Calu3 (cell line): ENCODE measurements around the gene USH2A. TPM values are rescaled to one million over a fixed set of nuclear protein-coding genes. Genes with fewer than 3 reads are reported as not detected.

Experiments
- BruUV-seq: library from RNA; stranded (reverse); fragments of 400-500 nt; replicated peaks from 2 replicates; lab custom pipeline; 2021; lab: Mats Ljungman, UMichigan
- CTCF ChIA-PET: fragments of 300-600 bp; sonication (Branson Sonifier 250); formaldehyde crosslinking; loops from one replicate; lab custom pipeline; 2022; ENCODE audit warnings: antibody characterized with exemption; lab: Charles Lee
- DNase-seq: peaks from one replicate; pipeline ENCODE4 v3.0.0; 2022
- H3K27ac Mint-ChIP-seq: one replicate; pipeline ENCODE4 v1.8.0; 2022; ENCODE audit warnings: mixed read lengths; ENCODE audit not compliant: unreplicated experiment
- H3K27me3 Mint-ChIP-seq: one replicate; pipeline ENCODE4 v1.8.0; 2022; ENCODE audit warnings: mixed read lengths; ENCODE audit not compliant: unreplicated experiment
- H3K36me3 Mint-ChIP-seq: one replicate; pipeline ENCODE4 v1.8.0; 2022; ENCODE audit warnings: mild to moderate bottlenecking, moderate library complexity, mixed read lengths; ENCODE audit not compliant: insufficient read depth, unreplicated experiment
- H3K4me1 Mint-ChIP-seq: one replicate; pipeline ENCODE4 v1.8.0; 2022; ENCODE audit warnings: mild to moderate bottlenecking, low read depth, mixed read lengths; ENCODE audit not compliant: unreplicated experiment
- H3K4me3 Mint-ChIP-seq: one replicate; pipeline ENCODE4 v1.8.0; 2022; ENCODE audit warnings: mild to moderate bottlenecking, low read depth, moderate library complexity, mixed read lengths; ENCODE audit not compliant: unreplicated experiment
- H3K9me3 Mint-ChIP-seq: one replicate; pipeline ENCODE4 v1.8.0; 2022; ENCODE audit warnings: low read depth, mixed read lengths; ENCODE audit not compliant: unreplicated experiment
- intact Hi-C: fragments of 100-400 bp; cut with micrococcal nuclease; formaldehyde crosslinking; loops from one replicate; pipeline ENCODE4 v1.10.0; 2022; ENCODE audit not compliant: unreplicated experiment
- total RNA-seq: library from RNA; stranded (reverse); gene quantifications from 2 replicates; pipeline ENCODE4 v1.2.3, GENCODE V29; 2022
- TF ChIP-seq, protein P1 (sequence below): fragments of 200-600 bp; IDR thresholded peaks from one replicate; pipeline ENCODE4 v1.8.0; 2022; ENCODE audit warnings: antibody characterized with exemption; ENCODE audit not compliant: unreplicated experiment

The USH2A gene
- total RNA-seq, 1 experiment from 2014 or later, result not detected

DNA sequence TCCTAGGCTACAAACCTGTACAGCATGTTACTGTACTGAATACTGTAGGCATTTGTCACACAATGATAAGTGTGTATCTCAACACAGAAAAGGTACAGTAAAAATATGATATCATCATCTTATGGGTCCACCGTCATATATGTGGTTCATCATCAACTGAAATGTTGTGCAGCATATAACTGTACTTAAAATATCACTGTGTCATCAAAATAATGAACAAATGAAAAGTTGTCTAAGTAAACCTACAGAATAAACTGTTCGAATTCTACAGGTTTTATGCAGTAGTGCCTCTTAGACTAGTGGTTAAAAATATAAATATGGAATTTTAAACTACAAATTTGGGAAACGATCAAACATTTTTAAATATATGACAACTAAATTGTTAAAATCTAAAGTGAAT, 527.4 kb downstream of the USH2A start:
- no peak overlapping the region for H3K4me3 Mint-ChIP-seq
- no peak for DNase-seq
- TF ChIP-seq, protein P1, sequence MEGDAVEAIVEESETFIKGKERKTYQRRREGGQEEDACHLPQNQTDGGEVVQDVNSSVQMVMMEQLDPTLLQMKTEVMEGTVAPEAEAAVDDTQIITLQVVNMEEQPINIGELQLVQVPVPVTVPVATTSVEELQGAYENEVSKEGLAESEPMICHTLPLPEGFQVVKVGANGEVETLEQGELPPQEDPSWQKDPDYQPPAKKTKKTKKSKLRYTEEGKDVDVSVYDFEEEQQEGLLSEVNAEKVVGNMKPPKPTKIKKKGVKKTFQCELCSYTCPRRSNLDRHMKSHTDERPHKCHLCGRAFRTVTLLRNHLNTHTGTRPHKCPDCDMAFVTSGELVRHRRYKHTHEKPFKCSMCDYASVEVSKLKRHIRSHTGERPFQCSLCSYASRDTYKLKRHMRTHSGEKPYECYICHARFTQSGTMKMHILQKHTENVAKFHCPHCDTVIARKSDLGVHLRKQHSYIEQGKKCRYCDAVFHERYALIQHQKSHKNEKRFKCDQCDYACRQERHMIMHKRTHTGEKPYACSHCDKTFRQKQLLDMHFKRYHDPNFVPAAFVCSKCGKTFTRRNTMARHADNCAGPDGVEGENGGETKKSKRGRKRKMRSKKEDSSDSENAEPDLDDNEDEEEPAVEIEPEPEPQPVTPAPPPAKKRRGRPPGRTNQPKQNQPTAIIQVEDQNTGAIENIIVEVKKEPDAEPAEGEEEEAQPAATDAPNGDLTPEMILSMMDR, result no peak
- H3K27ac Mint-ChIP-seq, result no peak overlapping the region
- intact Hi-C loops, result no loop called here
- CTCF ChIA-PET, result no interaction called here
- H3K4me1 Mint-ChIP-seq, result no peaks in the 10 kb centered on the region
- H3K36me3 Mint-ChIP-seq, result no peaks in the 10 kb centered on the region
- H3K9me3 Mint-ChIP-seq, result no peaks in the 10 kb centered on the region
- no peaks in the 10 kb centered on the region for H3K27me3 Mint-ChIP-seq
- BruUV-seq, result no TSS peak

DNA sequence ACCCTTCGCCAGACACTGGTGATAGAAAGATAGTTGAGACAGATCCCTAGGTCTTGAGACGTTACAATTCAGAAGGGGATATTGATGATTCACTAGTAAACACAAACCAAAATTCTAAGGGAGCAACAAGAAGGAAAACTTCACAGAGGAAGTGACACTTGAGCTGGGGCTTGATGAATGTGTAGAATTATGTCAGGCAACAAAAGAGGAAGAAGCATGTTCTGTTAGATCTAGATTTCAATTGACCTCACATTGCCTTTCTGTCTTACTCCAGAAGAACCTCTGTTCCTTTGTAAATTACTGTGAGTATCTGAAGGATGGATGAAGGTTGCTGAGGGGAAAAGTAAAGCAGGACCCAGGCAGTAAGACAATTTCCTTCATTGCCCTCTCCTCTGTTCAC, 528.0 kb downstream of the USH2A start:
- CTCF ChIA-PET, result no interaction called here
- H3K9me3 Mint-ChIP-seq, result no peaks in the 10 kb centered on the region

DNA sequence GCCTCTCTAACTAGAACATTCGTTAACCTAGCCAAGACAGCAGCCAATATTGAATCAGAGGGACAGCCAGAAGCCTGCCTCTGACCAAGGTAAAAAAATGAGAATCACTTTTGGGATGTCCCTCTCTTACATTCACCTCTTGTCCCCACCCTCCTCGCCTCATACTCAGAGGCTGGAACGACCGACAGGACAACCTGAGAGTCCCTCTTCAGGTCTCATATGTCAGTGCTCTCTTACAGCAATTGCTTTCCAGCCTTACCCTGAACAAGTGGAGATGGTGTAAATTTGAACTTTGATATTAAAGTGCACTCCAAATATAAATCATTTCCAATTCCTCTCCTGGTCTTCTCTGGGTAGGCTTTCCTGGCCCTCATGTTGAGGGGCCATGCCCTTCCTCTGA, 528.6 kb downstream of the USH2A start:
- Mint-ChIP-seq H3K36me3 (no peaks in the 10 kb centered on the region), H3K27me3 (no peaks in the 10 kb centered on the region)
- intact Hi-C loops, result no loop called here

More for the DNA sequence above, 528.0 kb downstream of the USH2A start:
- Mint-ChIP-seq H3K36me3 (no peaks in the 10 kb centered on the region), H3K27me3 (no peaks in the 10 kb centered on the region), H3K4me1 (no peaks in the 10 kb centered on the region), H3K4me3 (no peak overlapping the region), H3K27ac (no peak overlapping the region)
- BruUV-seq, result no TSS peak
- DNase-seq, result no peak
- intact Hi-C loops, result no loop called here
- TF ChIP-seq, protein P1, result no peak

DNA sequence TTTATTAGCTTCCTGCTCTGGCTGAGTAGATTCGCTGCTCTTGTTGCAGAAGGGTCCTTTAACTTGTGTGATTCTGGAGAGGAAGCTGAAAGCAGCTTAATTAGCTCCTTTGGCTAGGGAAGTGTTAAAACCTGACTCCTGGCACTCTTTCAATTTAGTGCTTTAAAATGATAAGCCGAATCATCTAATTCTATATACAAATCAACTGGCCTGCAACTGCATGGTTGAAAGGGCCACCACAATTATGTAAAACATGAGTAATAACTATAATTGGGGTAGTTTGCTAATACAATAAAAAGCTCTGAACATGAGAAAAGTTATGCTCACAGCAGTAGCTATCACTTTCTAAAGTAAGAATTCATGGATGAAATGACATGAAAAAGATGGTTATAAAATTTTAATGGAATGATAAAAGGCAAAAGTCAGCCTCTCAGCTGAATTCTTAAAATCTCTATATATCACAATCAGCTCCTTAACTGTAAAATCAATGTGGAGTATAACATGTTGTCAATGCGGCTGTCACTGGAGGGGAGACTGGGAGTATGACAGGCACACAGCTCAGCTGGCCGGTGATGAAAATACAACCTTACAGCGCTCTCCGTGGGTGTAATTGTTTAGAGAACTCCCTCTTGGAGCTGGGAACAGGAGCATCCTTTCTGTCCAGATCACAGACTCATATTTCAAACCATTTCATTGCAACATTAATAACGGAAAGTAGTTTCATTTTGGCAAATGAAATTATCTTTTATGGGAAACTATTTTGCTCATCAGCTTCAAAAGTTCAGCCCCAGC, 531.8 kb downstream of the USH2A start:
- intact Hi-C loops, result no loop called here
- Mint-ChIP-seq H3K27ac (no peak overlapping the region), H3K4me1 (no peaks in the 10 kb centered on the region), H3K27me3 (no peaks in the 10 kb centered on the region), H3K4me3 (no peak overlapping the region), H3K9me3 (no peaks in the 10 kb centered on the region), H3K36me3 (no peaks in the 10 kb centered on the region)
- DNase-seq, result no peak
- TF ChIP-seq, protein P1, result no peak
- no TSS peak for BruUV-seq
- CTCF ChIA-PET, result no interaction called here

More for the DNA sequence above, 528.6 kb downstream of the USH2A start:
- TF ChIP-seq, protein P1, result no peak
- no peak overlapping the region for H3K27ac Mint-ChIP-seq
- DNase-seq, result no peak
- no peaks in the 10 kb centered on the region for H3K9me3 Mint-ChIP-seq
- no TSS peak for BruUV-seq
- no peaks in the 10 kb centered on the region for H3K4me1 Mint-ChIP-seq
- no peak overlapping the region for H3K4me3 Mint-ChIP-seq
- CTCF ChIA-PET, result no interaction called here
